NCI-H146 treated with DMSO at 0.1 percent for 48 hours (cell line): ENCODE data around the gene MAPK8.
"Not testable (repeated sequence)": the region's sequence is repeated elsewhere in the genome, so short reads cannot be mapped to it uniquely, and the experiment has no call there.

ENCODE experiments used
- DNase-seq: peaks from one replicate; lab custom pipeline; 2025; ENCODE audit not compliant: unreplicated experiment; lab: John Stamatoyannopoulos, UW

The MAPK8 gene

GRCh38 chr10:48333856-48334255, 27.4 kb downstream of the MAPK8 start:
- DNase-seq, result no peak

- DNase-seq, result no peak
Measured at GRCh38 chr10:48335788-48336187, 29.3 kb downstream of the MAPK8 start.

GRCh38 chr10:48336978-48337599, 30.6 kb downstream of the MAPK8 start:
- DNase-seq, result no peak

GRCh38 chr10:48340734-48341133, 34.3 kb downstream of the MAPK8 start:
- no peak for DNase-seq

GRCh38 chr10:48343106-48343505, 36.6 kb downstream of the MAPK8 start:
- DNase-seq, result no peak

- no peak for DNase-seq
Measured at GRCh38 chr10:48343921-48344598, 37.6 kb downstream of the MAPK8 start.

- DNase-seq, result not testable (repeated sequence)
Measured at GRCh38 chr10:48346248-48346647, 39.8 kb downstream of the MAPK8 start.

- not testable (repeated sequence) for DNase-seq
Measured at GRCh38 chr10:48347539-48347938, 41.1 kb downstream of the MAPK8 start.

- DNase-seq, result not testable (repeated sequence)
Measured at GRCh38 chr10:48347943-48348342, 41.5 kb downstream of the MAPK8 start.

GRCh38 chr10:48353246-48353645, 46.8 kb downstream of the MAPK8 start:
- DNase-seq, result no peak

- DNase-seq, result no peak
Measured at GRCh38 chr10:48357631-48358030, 51.2 kb downstream of the MAPK8 start.

GRCh38 chr10:48358162-48358561, 51.7 kb downstream of the MAPK8 start:
- no peak for DNase-seq

- DNase-seq, result no peak
Measured at GRCh38 chr10:48358838-48359237, 52.4 kb downstream of the MAPK8 start.

- peak; percentile 54 for DNase-seq
Measured at GRCh38 chr10:48361176-48361575, 54.7 kb downstream of the MAPK8 start.

GRCh38 chr10:48363617-48364355, 57.3 kb downstream of the MAPK8 start:
- peak; percentile 66 for DNase-seq

GRCh38 chr10:48364659-48365405, 58.4 kb downstream of the MAPK8 start:
- peak; percentile 88 for DNase-seq

- no peak for DNase-seq
Measured at GRCh38 chr10:48365668-48366067, 59.2 kb downstream of the MAPK8 start.

- DNase-seq, result no peak
Measured at GRCh38 chr10:48366261-48366660, 59.8 kb downstream of the MAPK8 start.

GRCh38 chr10:48369501-48369900, 63.0 kb downstream of the MAPK8 start:
- DNase-seq, result no peak

GRCh38 chr10:48377751-48378530, 71.5 kb downstream of the MAPK8 start:
- DNase-seq, result no peak

GRCh38 chr10:48378675-48379074, 72.2 kb downstream of the MAPK8 start:
- no peak for DNase-seq
